ENCODE measurements around the gene ETDB.
"Not testable (repeated sequence)": the region's sequence is repeated elsewhere in the genome, so short reads cannot be mapped to it uniquely, and the experiment has no call there.

- TF ChIP-seq CTCF, POLR2A (IDR thresholded peaks at IDR 0.05): not testable (repeated sequence)
These were observed 34.4 kb upstream of the ETDB start for GRCh38 chrX:135154688-135155087.
